ENCODE results near the gene NKIRAS2. TPM values are rescaled to one million over a fixed set of nuclear protein-coding genes. Genes with fewer than 3 reads are reported as not detected.
A peak's percentile ranks its signal among the peaks of the same experiment; 100 is the strongest.
"Not testable (repeated sequence)": the region's sequence is repeated elsewhere in the genome, so short reads cannot be mapped to it uniquely, and the experiment has no call there.

The NKIRAS2 gene
- total and polyA plus RNA-seq, 2 experiments from 2014 or later: 31.3 to 52.9 TPM

- not testable (repeated sequence) for H3F3A ChIP-seq (replicated peaks; ENCODE audit: low read depth); H3K27me3 ChIP-seq (ENCODE audit: insufficient read depth); H2AFZ ChIP-seq; H3K36me3 ChIP-seq (ENCODE audit: insufficient read depth); H4K20me1 ChIP-seq (replicated peaks; ENCODE audit: insufficient read depth); H3K27me3 Mint-ChIP-seq (ENCODE audit: insufficient read depth, low read depth, poor library complexity); H3K9me3 Mint-ChIP-seq; H3K9me2 ChIP-seq (ENCODE audit: insufficient read depth); H3K4me3 ChIP-seq
- Mint-ChIP-seq H3K4me3 (peak overlapping the region; percentile 36; the same call in 2 of the 3 replicates), H3K36me3 (ENCODE audit: low read depth) (peaks cover 41% of the 10 kb centered on the region), H3K27ac (peak overlapping the region; percentile 95), H3K4me1 (peaks cover 43% of the 10 kb centered on the region)
- DNase-seq (ENCODE audit: low spot score) (peak; percentile 91), ATAC-seq (peak; percentile 56)
- Histone ChIP-seq H3K27ac (ENCODE audit: low read depth) (peak overlapping the region; percentile 88), H3K4me2 (peak overlapping the region; percentile 17; the same call in 1 of the 2 replicates), H3K79me2 (replicated peaks; ENCODE audit: insufficient read depth) (peaks cover 94% of the 10 kb centered on the region), H3K4me1 (ENCODE audit: insufficient read depth) (peaks cover 40% of the 10 kb centered on the region)
- TF ChIP-seq POLR2AphosphoS5 (IDR thresholded peaks at IDR 0.05; ENCODE audit: low read depth) (0 out of 2 replicates have a peak, but pooled peaks have one; percentile 16), CREB1 (CRISPR knock-in tag; IDR thresholded peaks at IDR 0.05; ENCODE audit: low read depth) (peak; percentile 6; the same call in 1 of the 2 replicates)
These were observed 7.5 kb upstream of the NKIRAS2 start for GRCh38 chr17:42012363-42012762.

- Histone ChIP-seq H3K4me3 (peak overlapping the region; percentile 2; the same call in 1 of the 2 replicates), H3K79me2 (replicated peaks; ENCODE audit: insufficient read depth) (peaks cover 80% of the 10 kb centered on the region), H3K4me2 (peak overlapping the region; percentile 50), H3K27ac (ENCODE audit: low read depth) (peak overlapping the region; percentile 81), H3K4me1 (ENCODE audit: insufficient read depth) (peaks cover 40% of the 10 kb centered on the region)
- not testable (repeated sequence) for H4K20me1 ChIP-seq (replicated peaks; ENCODE audit: insufficient read depth); H3K27me3 ChIP-seq (ENCODE audit: insufficient read depth); H3K27me3 Mint-ChIP-seq (ENCODE audit: insufficient read depth, low read depth, poor library complexity); H3F3A ChIP-seq (replicated peaks; ENCODE audit: low read depth); H3K36me3 ChIP-seq (ENCODE audit: insufficient read depth); H3K4me3 Mint-ChIP-seq; H3K9me3 Mint-ChIP-seq; H2AFZ ChIP-seq; DNase-seq (ENCODE audit: low spot score); H3K9me2 ChIP-seq (ENCODE audit: insufficient read depth); ATAC-seq
- peaks cover 40% of the 10 kb centered on the region for H3K36me3 Mint-ChIP-seq (ENCODE audit: low read depth)
- H3K4me1 Mint-ChIP-seq: peaks cover 46% of the 10 kb centered on the region
- H3K27ac Mint-ChIP-seq: peak overlapping the region; percentile 95
These were observed 6.2 kb upstream of the NKIRAS2 start for GRCh38 chr17:42013740-42014139.

GRCh38 chr17:42016411-42016831, 3.5 kb upstream of the NKIRAS2 start:
- Histone ChIP-seq H4K20me1 (replicated peaks; ENCODE audit: insufficient read depth) (peaks cover 9% of the 10 kb centered on the region; the same call in 1 of the 2 replicates), H2AFZ (no peak overlapping the region), H3K79me2 (replicated peaks; ENCODE audit: insufficient read depth) (peaks cover 68% of the 10 kb centered on the region), H3F3A (replicated peaks; ENCODE audit: low read depth) (peaks cover 26% of the 10 kb centered on the region), H3K9me2 (ENCODE audit: insufficient read depth) (peaks cover 9% of the 10 kb centered on the region), H3K27me3 (ENCODE audit: insufficient read depth) (no peaks in the 10 kb centered on the region), H3K27ac (ENCODE audit: low read depth) (peak overlapping the region; percentile 98), H3K4me3 (peak overlapping the region; percentile 93), H3K4me2 (peak overlapping the region; percentile 83), H3K36me3 (ENCODE audit: insufficient read depth) (no peaks in the 10 kb centered on the region), H3K4me1 (ENCODE audit: insufficient read depth) (peaks cover 36% of the 10 kb centered on the region)
- peaks cover 30% of the 10 kb centered on the region; the same call in 2 of the 3 replicates for H3K36me3 Mint-ChIP-seq (ENCODE audit: low read depth)
- ATAC-seq: no peak
- no peak for TF ChIP-seq ZNF331 (CRISPR knock-in tag; IDR thresholded peaks at IDR 0.05; ENCODE audit: low read depth)
- TF ChIP-seq STAT1 (IDR thresholded peaks at IDR 0.05; ENCODE audit: unreplicated experiment): no peak
- TF ChIP-seq NANOG (IDR thresholded peaks at IDR 0.05; ENCODE audit: borderline replicate concordance): no peak
- TF ChIP-seq ZNF114 (CRISPR knock-in tag; IDR thresholded peaks at IDR 0.05): no peak
- no peak for TF ChIP-seq ETS1 (IDR thresholded peaks at IDR 0.05)
- no peak for TF ChIP-seq EZH2phosphoT487 (IDR thresholded peaks at IDR 0.05; ENCODE audit: unreplicated experiment)
- no peak for TF ChIP-seq REST (IDR thresholded peaks at IDR 0.05; ENCODE audit: unreplicated experiment)
- no peak for TF ChIP-seq CTCF (conservative IDR thresholded peaks at IDR 0.05; ENCODE audit: low read depth in 2 of 2)
- H3K4me1 Mint-ChIP-seq: peaks cover 50% of the 10 kb centered on the region
- H3K4me3 Mint-ChIP-seq: peak overlapping the region; percentile 99
- DNase-seq (ENCODE audit: low spot score): no peak
- peak overlapping the region; percentile 99 for H3K27ac Mint-ChIP-seq
- H3K9me3 Mint-ChIP-seq: peaks cover 2% of the 10 kb centered on the region; the same call in 1 of the 3 replicates
- H3K27me3 Mint-ChIP-seq (ENCODE audit: insufficient read depth, low read depth, poor library complexity): peaks cover 11% of the 10 kb centered on the region

All from GM23338 (cell line).